Measurements from ENCODE around the gene RNU1-1.
"Not testable (repeated sequence)": the region's sequence is repeated elsewhere in the genome, so short reads cannot be mapped to it uniquely, and the experiment has no call there.

RNU1-1 gene

DNA sequence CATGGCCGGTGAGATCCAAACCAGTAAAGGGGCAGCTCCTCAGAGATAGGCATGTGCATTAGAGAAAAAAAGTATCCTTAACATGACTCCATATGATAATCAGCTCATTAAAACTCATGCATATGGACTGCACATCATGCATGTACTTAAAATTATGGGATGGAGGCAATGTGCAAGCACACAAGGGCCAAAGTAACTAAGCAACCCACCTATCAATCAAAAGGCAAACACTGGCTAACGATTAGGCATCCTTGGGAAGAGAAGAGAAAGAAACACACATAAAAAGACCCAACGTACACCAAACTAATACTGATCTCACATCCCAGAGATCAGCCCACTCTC is 4.8 kb upstream of the RNU1-1 start:
- not testable (repeated sequence) for H4K91ac ChIP-seq (ENCODE audit: low read depth, low read length, poor library complexity); H4K8ac ChIP-seq (ENCODE audit: low read depth, low read length); H2BK15ac ChIP-seq (ENCODE audit: low read length); H3K9me3 ChIP-seq (replicated peaks in 1 of 2; ENCODE audit: control insufficient read depth in 2 of 2, insufficient read depth in 1 of 2, low read depth in 1 of 2, low read length in 2 of 2); H3K79me1 ChIP-seq (ENCODE audit: low read depth, low read length); DNase-seq (ENCODE audit: low spot score); H2BK5ac ChIP-seq (ENCODE audit: low read length); H3K23ac ChIP-seq (ENCODE audit: low read depth, low read length, poor library complexity); H3K9ac ChIP-seq (ENCODE audit: low read depth, low read length, poor library complexity); H3K14ac ChIP-seq (ENCODE audit: low read length); H2AK5ac ChIP-seq (ENCODE audit: low read depth, low read length); H3K27ac ChIP-seq (replicated peaks; ENCODE audit: low read length); H2BK120ac ChIP-seq (ENCODE audit: low read depth, low read length); H3K4me3 ChIP-seq (ENCODE audit: low read length in 2 of 2); H2BK12ac ChIP-seq (ENCODE audit: low read length); H3K4me1 ChIP-seq (ENCODE audit: control insufficient read depth in 2 of 2, insufficient read depth in 1 of 2, low read depth in 1 of 2, low read length in 2 of 2); H3K36me3 ChIP-seq (replicated peaks in 1 of 2; ENCODE audit: control insufficient read depth in 2 of 2, insufficient read depth in 2 of 2, low read length in 2 of 2); H3K18ac ChIP-seq (ENCODE audit: low read length); H3K4me2 ChIP-seq (ENCODE audit: insufficient read depth, low read length, poor library complexity, severe bottlenecking); H3K4ac ChIP-seq (ENCODE audit: low read length)
- Histone ChIP-seq H2AFZ (ENCODE audit: low read length) (peak overlapping the region; percentile 35), H3K27me3 (ENCODE audit: control insufficient read depth in 3 of 3, insufficient read depth in 3 of 3, low read depth in 1 of 3, low read length in 3 of 3) (peaks cover 0 to 47% (median 17%) of the 10 kb centered on the region in 3 experiments)
- WGBS, 2 donors (ENCODE audit: extremely low coverage in 2 of 2, insufficient read length in 2 of 2, insufficient replicate concordance in 1 of 2), result no CpG with 5 or more reads among the region's 3 CpGs

DNA sequence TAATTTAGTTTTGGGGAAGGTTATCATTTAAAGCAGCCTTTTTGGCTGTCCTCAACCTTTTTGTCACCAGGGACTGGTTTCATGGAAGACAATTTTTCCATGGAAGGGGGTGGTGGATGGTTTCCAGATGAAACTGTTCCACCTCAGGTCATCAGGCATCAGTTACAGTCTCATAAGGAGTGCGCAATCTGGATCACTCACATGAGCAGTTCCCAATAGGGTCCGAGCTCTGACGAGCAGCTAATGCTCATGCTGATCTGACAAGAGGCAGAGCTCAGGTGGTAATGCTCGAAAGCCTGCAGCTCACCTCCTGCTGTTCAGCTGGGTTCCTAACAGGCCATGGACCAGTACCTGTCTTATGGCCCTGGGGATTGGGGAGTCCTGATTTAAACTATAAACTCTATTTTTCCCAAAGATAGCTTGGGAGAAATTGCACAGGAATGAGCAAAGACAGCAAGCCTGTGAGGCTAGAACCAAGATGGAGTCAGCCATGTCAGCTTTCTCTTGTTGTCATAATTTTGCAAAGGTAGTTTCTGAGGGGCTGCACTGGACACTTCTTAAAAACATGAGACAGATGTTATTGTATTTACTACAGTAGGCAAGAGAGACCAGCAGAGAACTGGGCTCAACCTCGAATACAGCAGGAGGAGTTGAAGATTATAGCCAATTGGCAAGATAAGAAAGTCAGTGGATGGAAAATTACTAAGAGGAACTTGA is 2.8 kb upstream of the RNU1-1 start:
- not testable (repeated sequence) for H2AFZ ChIP-seq (ENCODE audit: low read length); H3K14ac ChIP-seq (ENCODE audit: low read length); H3K18ac ChIP-seq (ENCODE audit: low read length); H2BK15ac ChIP-seq (ENCODE audit: low read length); H3K4me1 ChIP-seq (ENCODE audit: control insufficient read depth in 2 of 2, insufficient read depth in 1 of 2, low read depth in 1 of 2, low read length in 2 of 2); H2AK5ac ChIP-seq (ENCODE audit: low read depth, low read length); H3K79me1 ChIP-seq (ENCODE audit: low read depth, low read length); H3K4me3 ChIP-seq (ENCODE audit: low read length in 2 of 2); DNase-seq (ENCODE audit: low spot score); H4K8ac ChIP-seq (ENCODE audit: low read depth, low read length); H2BK120ac ChIP-seq (ENCODE audit: low read depth, low read length); H3K4ac ChIP-seq (ENCODE audit: low read length); H2BK12ac ChIP-seq (ENCODE audit: low read length); H3K23ac ChIP-seq (ENCODE audit: low read depth, low read length, poor library complexity); H3K36me3 ChIP-seq (replicated peaks in 1 of 2; ENCODE audit: control insufficient read depth in 2 of 2, insufficient read depth in 2 of 2, low read length in 2 of 2); H3K4me2 ChIP-seq (ENCODE audit: insufficient read depth, low read length, poor library complexity, severe bottlenecking); H3K27ac ChIP-seq (replicated peaks; ENCODE audit: low read length); H3K9ac ChIP-seq (ENCODE audit: low read depth, low read length, poor library complexity); H3K9me3 ChIP-seq (replicated peaks in 1 of 2; ENCODE audit: control insufficient read depth in 2 of 2, insufficient read depth in 1 of 2, low read depth in 1 of 2, low read length in 2 of 2); H4K91ac ChIP-seq (ENCODE audit: low read depth, low read length, poor library complexity); H2BK5ac ChIP-seq (ENCODE audit: low read length)
- no CpG with 5 or more reads among the region's 5 CpGs for WGBS, 2 donors (ENCODE audit: extremely low coverage in 2 of 2, insufficient read length in 2 of 2, insufficient replicate concordance in 1 of 2)
- peaks cover 0 to 30% (median 17%) of the 10 kb centered on the region in 3 experiments for H3K27me3 ChIP-seq (ENCODE audit: control insufficient read depth in 3 of 3, insufficient read depth in 3 of 3, low read depth in 1 of 3, low read length in 3 of 3)

DNA sequence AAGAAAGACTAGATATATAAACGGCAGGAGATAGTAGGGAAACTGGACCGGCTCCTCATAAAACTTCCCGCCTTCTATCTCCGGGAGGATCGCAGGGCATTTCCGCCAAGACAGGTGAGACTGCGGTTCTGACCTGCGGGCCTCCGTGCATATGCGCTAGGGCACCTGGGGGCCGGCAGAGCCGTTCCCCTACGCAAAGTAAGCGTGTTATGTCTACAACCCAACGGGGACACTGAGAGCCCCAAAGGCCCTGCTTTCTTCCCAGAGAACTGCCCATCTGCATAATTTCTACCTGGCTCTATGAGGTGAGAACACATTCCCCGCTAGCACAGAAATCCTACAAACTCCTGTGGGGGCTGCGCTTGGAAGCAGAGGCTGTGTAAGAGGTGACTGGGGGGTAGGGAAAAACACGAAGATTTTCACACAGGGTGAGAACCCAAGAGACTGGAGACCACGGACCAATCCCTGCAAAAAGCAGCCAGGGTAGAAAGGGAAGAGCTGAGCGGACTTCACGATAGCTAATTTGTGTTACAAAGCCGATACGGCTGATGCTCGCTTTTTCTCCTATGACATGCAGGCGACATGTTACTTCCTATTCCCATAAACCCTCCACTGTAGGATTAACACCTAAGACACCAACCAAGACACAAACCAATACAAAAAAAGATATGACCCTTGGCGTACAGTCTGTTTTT is 526 bp downstream of the RNU1-1 start:
- not testable (repeated sequence) for H3K4me1 ChIP-seq (ENCODE audit: control insufficient read depth in 2 of 2, insufficient read depth in 1 of 2, low read depth in 1 of 2, low read length in 2 of 2); H3K27ac ChIP-seq (replicated peaks; ENCODE audit: low read length); H3K27me3 ChIP-seq (ENCODE audit: control insufficient read depth in 3 of 3, insufficient read depth in 3 of 3, low read depth in 1 of 3, low read length in 3 of 3); H3K79me1 ChIP-seq (ENCODE audit: low read depth, low read length); H3K23ac ChIP-seq (ENCODE audit: low read depth, low read length, poor library complexity); H3K9ac ChIP-seq (ENCODE audit: low read depth, low read length, poor library complexity); H2BK12ac ChIP-seq (ENCODE audit: low read length); H3K18ac ChIP-seq (ENCODE audit: low read length); H2BK5ac ChIP-seq (ENCODE audit: low read length); H3K4me2 ChIP-seq (ENCODE audit: insufficient read depth, low read length, poor library complexity, severe bottlenecking); H4K91ac ChIP-seq (ENCODE audit: low read depth, low read length, poor library complexity); H2BK120ac ChIP-seq (ENCODE audit: low read depth, low read length); H3K4me3 ChIP-seq (ENCODE audit: low read length in 2 of 2); H2AK5ac ChIP-seq (ENCODE audit: low read depth, low read length); H2BK15ac ChIP-seq (ENCODE audit: low read length); H3K14ac ChIP-seq (ENCODE audit: low read length); H3K4ac ChIP-seq (ENCODE audit: low read length); H3K9me3 ChIP-seq (replicated peaks in 1 of 2; ENCODE audit: control insufficient read depth in 2 of 2, insufficient read depth in 1 of 2, low read depth in 1 of 2, low read length in 2 of 2); H3K36me3 ChIP-seq (replicated peaks in 1 of 2; ENCODE audit: control insufficient read depth in 2 of 2, insufficient read depth in 2 of 2, low read length in 2 of 2); H4K8ac ChIP-seq (ENCODE audit: low read depth, low read length)
- peak; percentile 73 for DNase-seq (ENCODE audit: low spot score)
- H2AFZ ChIP-seq (ENCODE audit: low read length), result peak overlapping the region; percentile 45
- no CpG with 5 or more reads among the region's 26 CpGs for WGBS, 2 donors (ENCODE audit: extremely low coverage in 2 of 2, insufficient read length in 2 of 2, insufficient replicate concordance in 1 of 2)

DNA sequence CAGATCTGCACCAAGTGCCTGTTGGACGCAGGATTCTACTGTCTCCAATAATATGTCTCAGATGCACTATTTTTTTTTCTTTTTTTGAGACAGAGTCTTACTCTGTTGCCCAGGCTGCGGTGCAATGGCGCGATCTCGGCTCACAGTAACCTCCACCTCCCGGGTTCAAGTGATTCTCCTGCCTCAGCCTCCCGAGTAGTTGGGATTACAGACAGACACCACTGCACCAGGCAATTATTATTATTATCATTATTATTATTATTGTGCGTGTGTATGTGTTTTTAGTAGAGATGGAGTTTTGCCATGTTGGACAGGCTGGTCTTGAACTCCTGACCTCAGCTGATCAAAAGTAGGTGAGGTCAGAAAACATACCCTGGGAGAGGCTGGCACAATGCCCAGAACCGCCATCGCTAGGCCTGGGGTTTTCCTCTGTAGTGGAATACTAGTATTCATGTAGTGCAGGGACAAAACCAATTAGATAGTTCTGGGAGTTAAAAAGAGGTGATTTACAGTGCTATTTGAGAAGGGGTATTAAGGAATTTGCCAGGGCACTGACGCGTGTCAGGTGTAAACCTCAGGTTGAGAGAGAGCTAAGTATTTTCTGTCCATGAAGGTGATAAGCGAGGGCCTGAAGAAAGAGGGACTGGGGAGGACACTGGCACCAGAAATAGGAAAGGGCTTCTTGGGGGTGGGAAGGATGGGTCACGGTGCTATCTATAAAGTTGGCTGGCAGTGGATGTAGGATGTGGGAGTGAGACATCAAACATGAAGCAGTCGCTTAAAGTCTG is 1.3 kb downstream of the RNU1-1 start:
- not testable (repeated sequence) for H3K27ac ChIP-seq (replicated peaks; ENCODE audit: low read length); H3K4ac ChIP-seq (ENCODE audit: low read length); H3K27me3 ChIP-seq (ENCODE audit: control insufficient read depth in 3 of 3, insufficient read depth in 3 of 3, low read depth in 1 of 3, low read length in 3 of 3); H3K23ac ChIP-seq (ENCODE audit: low read depth, low read length, poor library complexity); H3K14ac ChIP-seq (ENCODE audit: low read length); H3K4me2 ChIP-seq (ENCODE audit: insufficient read depth, low read length, poor library complexity, severe bottlenecking); H2BK120ac ChIP-seq (ENCODE audit: low read depth, low read length); H3K9me3 ChIP-seq (replicated peaks in 1 of 2; ENCODE audit: control insufficient read depth in 2 of 2, insufficient read depth in 1 of 2, low read depth in 1 of 2, low read length in 2 of 2); H3K4me1 ChIP-seq (ENCODE audit: control insufficient read depth in 2 of 2, insufficient read depth in 1 of 2, low read depth in 1 of 2, low read length in 2 of 2); H3K18ac ChIP-seq (ENCODE audit: low read length); DNase-seq (ENCODE audit: low spot score); H3K79me1 ChIP-seq (ENCODE audit: low read depth, low read length); H2BK12ac ChIP-seq (ENCODE audit: low read length); H4K8ac ChIP-seq (ENCODE audit: low read depth, low read length); H2AK5ac ChIP-seq (ENCODE audit: low read depth, low read length); H3K36me3 ChIP-seq (replicated peaks in 1 of 2; ENCODE audit: control insufficient read depth in 2 of 2, insufficient read depth in 2 of 2, low read length in 2 of 2); H4K91ac ChIP-seq (ENCODE audit: low read depth, low read length, poor library complexity); H2BK5ac ChIP-seq (ENCODE audit: low read length); H3K9ac ChIP-seq (ENCODE audit: low read depth, low read length, poor library complexity); H2BK15ac ChIP-seq (ENCODE audit: low read length); H3K4me3 ChIP-seq (ENCODE audit: low read length in 2 of 2)
- peak overlapping the region; percentile 45 for H2AFZ ChIP-seq (ENCODE audit: low read length)
- no CpG with 5 or more reads among the region's 15 CpGs for WGBS, 2 donors (ENCODE audit: extremely low coverage in 2 of 2, insufficient read length in 2 of 2, insufficient replicate concordance in 1 of 2)

Measured in neuronal stem cell (in vitro differentiated cells).